ENCODE results near the gene LPCAT3.
"Not testable (repeated sequence)": the region's sequence is repeated elsewhere in the genome, so short reads cannot be mapped to it uniquely, and the experiment has no call there.

Gene LPCAT3

DNA sequence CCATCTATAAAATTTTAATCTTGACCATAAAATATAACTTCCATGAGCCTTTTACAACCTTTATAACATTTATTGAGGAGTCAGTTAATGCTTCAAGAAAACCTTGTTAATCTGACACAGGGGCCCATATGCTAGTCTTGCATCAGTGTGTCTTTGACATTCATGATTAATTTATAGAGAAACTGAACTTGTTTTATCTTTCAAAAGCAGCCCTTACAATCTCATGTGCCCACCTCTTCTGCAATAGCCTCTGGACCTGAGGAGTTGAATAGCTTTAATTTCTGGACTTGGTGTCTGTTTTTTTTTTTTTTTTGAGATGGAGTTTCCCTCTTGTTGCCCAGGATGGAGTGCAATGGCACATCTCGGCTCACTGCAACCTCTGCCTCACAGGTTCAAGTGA is 8.6 kb upstream of the LPCAT3 start:
- Mint-ChIP-seq H3K4me1 (ENCODE audit: low read depth in 2 of 2) (no peaks in the 10 kb centered on the region), H3K4me3 (no peak overlapping the region), H3K36me3 (ENCODE audit: insufficient read depth) (no peaks in the 10 kb centered on the region), H3K27me3 (no peaks in the 10 kb centered on the region), H3K9me3 (no peaks in the 10 kb centered on the region), H3K27ac (no peak overlapping the region)
- no peak for DNase-seq
- no peak for ATAC-seq (replicated peaks)

DNA sequence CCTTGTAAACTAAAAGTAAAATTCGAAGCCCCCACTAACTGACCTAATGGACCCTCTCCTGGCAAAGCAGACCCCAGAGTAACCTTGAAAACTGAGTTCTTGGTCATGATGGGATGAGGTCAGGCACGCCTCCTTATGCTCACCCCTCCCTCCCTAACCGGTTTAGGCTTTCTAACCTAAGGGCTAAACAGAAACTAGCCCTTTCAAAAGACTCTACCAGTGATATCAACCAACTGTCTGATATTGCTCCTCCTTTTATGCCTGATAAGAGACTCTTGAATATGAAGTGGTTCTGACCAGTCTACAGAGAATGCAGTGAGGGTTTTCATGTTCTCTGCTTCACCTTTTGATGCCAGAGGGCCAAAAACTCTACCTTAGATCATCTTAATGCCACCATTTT is 4.8 kb upstream of the LPCAT3 start:
- Mint-ChIP-seq H3K27ac (no peak overlapping the region), H3K4me3 (no peak overlapping the region), H3K9me3 (no peaks in the 10 kb centered on the region), H3K27me3 (no peaks in the 10 kb centered on the region), H3K4me1 (ENCODE audit: low read depth in 2 of 2) (no peaks in the 10 kb centered on the region), H3K36me3 (ENCODE audit: insufficient read depth) (peaks cover 5% of the 10 kb centered on the region)
- DNase-seq (no peak), ATAC-seq (replicated peaks) (no peak)

DNA sequence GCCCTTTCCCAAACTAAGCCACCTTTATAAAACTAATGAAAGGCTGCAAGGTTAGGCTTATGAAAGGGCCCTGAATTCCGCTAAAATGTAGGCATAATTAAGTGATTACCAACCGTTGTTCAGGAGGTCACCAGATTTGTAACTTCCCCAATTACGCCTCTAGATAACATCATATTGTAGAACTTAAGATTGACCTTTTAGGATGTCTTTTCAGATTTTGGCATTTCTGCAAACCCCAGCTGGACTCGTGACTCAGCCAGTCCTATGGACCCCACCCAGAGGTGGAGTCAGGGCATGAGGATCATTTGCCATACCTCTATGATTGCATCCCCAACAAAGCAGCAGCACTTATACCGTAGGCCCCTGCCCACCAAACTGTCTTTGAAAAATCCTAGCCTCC is 3.7 kb upstream of the LPCAT3 start:
- ATAC-seq (replicated peaks) (no peak), DNase-seq (no peak)
- H3K9me3 Mint-ChIP-seq = no peaks in the 10 kb centered on the region
- no peak overlapping the region for H3K4me3 Mint-ChIP-seq
- H3K27me3 Mint-ChIP-seq = no peaks in the 10 kb centered on the region
- peaks cover 8% of the 10 kb centered on the region for H3K36me3 Mint-ChIP-seq (ENCODE audit: insufficient read depth)
- H3K4me1 Mint-ChIP-seq (ENCODE audit: low read depth in 2 of 2) = peaks cover 7 to 10% of the 10 kb centered on the region in 2 donors
- H3K27ac Mint-ChIP-seq = no peak overlapping the region

- DNase-seq = no peak
- H3K27me3 Mint-ChIP-seq = no peaks in the 10 kb centered on the region
- peaks cover 10 to 22% of the 10 kb centered on the region in 2 donors for H3K4me1 Mint-ChIP-seq (ENCODE audit: low read depth in 2 of 2)
- peak overlapping the region; percentile 77 to 84 for H3K27ac Mint-ChIP-seq
- no peaks in the 10 kb centered on the region for H3K9me3 Mint-ChIP-seq
- H3K4me3 Mint-ChIP-seq = peak overlapping the region; percentile 85 to 89
- H3K36me3 Mint-ChIP-seq (ENCODE audit: insufficient read depth) = peaks cover 15% of the 10 kb centered on the region
- ATAC-seq (replicated peaks) = no peak
These were observed 830 bp upstream of the LPCAT3 start for GRCh38 chr12:7019043-7019569.

DNA sequence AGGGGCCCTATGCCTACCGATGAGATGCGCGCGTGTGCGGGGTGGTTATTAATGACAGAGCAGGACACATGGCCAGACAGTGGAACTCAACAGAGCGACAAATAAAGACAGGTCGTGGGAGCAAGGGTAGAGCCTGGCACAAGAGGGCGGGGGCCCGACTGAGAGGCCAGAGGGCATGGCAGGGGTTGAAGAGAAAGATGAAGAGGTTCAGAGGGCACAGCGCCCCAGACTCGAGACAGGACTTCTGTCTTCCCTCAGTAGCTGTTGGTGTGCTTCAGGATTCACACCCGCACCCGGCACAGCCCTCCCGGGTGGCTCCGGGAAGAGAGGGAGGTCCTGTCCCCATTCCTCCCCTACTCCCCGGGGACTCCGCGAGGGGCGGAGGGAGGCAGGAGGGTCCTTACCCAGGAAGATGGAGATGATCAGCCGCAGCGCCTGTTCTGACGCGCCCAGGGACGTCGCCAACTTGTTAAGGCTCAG is 366 bp downstream of the LPCAT3 start:
- H3K27me3 Mint-ChIP-seq = no peaks in the 10 kb centered on the region
- H3K4me1 Mint-ChIP-seq (ENCODE audit: low read depth in 2 of 2) = peaks cover 13 to 34% of the 10 kb centered on the region in 2 donors
- H3K27ac Mint-ChIP-seq = peak overlapping the region; percentile 77 to 84
- H3K36me3 Mint-ChIP-seq (ENCODE audit: insufficient read depth) = peaks cover 17% of the 10 kb centered on the region
- ATAC-seq (replicated peaks) = peak; percentile 3
- no peaks in the 10 kb centered on the region for H3K9me3 Mint-ChIP-seq
- DNase-seq = peak in 1 of 3 experiments; percentile 18
- H3K4me3 Mint-ChIP-seq = peak overlapping the region; percentile 85 to 89

DNA sequence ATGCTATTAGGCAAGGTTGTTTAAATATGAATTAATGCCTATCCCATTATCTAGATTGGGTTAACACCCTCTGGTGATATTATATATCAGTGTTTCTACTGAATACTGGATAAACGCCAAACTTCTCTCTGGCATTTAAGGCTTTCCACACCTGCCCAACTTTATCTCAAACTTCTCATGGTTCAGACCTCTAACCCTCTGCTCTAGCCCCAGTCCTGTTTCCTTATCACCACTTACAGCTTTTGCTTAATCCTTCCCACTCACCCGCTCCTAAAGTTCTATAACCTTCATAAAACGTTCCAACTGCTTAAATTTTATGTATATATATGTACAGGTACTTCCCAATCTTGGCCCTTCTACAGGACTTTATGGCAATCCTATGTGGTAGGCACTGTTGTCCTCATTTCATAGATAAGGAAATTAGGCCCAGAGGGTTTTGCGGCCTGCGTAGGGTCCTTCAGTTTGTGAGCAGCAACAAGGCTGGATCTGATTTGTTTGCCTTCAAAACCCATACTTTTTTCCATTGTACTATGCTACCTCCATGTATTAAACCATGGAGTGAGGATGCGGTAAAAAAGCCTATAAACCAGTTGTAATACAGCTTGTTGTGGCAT is 1.2 kb downstream of the LPCAT3 start:
- peaks cover 14 to 35% of the 10 kb centered on the region in 2 donors for H3K4me1 Mint-ChIP-seq (ENCODE audit: low read depth in 2 of 2)
- no peaks in the 10 kb centered on the region for H3K27me3 Mint-ChIP-seq
- H3K36me3 Mint-ChIP-seq (ENCODE audit: insufficient read depth) = peaks cover 19% of the 10 kb centered on the region
- ATAC-seq (replicated peaks) (no peak), DNase-seq (no peak)
- H3K4me3 Mint-ChIP-seq = peak overlapping the region; percentile 85 to 89
- no peaks in the 10 kb centered on the region for H3K9me3 Mint-ChIP-seq
- H3K27ac Mint-ChIP-seq = peak overlapping the region in 1 of 2 donors; percentile 84

DNA sequence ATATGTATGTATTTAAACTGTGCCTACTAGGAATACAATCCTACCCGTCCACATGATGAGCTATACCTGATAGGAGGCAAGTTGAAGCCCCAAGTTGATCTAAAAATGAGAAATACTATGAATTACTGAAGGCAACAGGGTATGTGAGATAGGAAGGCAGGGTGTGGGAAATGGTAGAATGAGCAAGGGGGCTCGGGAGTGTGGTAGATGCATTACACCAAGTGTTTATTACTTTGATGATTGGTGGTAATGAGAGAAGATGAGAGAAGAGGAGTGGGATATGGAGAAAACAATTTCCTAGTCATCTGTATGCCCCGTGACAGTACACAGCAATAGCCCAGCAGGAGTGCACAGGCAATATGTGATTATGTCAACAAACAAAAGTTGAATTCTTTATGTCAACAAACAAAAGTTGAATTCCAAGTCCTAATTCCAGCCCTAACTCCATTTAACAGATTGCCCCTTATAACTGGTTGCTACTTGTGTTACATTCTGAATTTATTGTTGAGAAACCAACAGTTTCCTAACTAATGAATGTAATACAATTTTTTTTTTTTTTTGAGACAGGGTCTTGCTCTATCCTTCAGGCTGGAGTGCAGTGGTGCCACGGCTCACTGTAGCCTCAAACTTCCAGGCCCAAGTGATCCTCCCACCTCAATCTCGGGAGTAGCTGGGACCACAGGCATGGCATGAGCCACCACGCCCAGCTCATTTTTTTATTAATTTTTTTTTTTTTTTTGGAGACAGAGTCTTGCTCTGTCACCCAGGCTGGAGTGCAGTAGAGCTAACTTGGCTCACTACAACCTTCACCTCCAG is 2.5 kb downstream of the LPCAT3 start:
- DNase-seq (no peak), ATAC-seq (replicated peaks) (no peak)
- Mint-ChIP-seq H3K27me3 (no peaks in the 10 kb centered on the region), H3K27ac (no peak overlapping the region), H3K4me1 (ENCODE audit: low read depth in 2 of 2) (peaks cover 14 to 35% of the 10 kb centered on the region in 2 donors), H3K4me3 (no peak overlapping the region), H3K9me3 (no peaks in the 10 kb centered on the region), H3K36me3 (ENCODE audit: insufficient read depth) (peaks cover 19% of the 10 kb centered on the region)

DNA sequence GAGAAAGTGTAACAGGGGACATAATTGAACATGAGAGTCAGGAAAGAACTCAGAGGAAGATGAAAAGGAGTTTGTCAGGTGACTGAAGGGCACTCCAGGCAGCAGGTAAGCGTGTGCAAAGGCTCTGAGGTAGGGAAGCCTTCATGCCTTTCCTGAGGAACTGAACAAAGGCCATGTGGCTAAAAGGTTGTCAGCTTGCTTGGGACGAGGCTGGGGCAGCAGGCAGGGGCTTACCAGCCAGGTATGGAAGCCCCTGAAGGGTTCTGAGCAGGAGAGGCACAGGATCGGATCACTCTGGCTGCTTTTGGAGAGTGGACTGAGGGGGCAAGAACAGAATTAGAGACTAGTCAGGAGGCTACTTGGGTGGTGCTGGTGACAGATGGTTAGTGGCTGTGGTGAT is 5.2 kb downstream of the LPCAT3 start:
- no peak for ATAC-seq (replicated peaks)
- no peaks in the 10 kb centered on the region for H3K9me3 Mint-ChIP-seq
- no peak for DNase-seq
- peak overlapping the region in 1 of 2 donors; percentile 62 for H3K27ac Mint-ChIP-seq
- peaks cover 14 to 48% of the 10 kb centered on the region in 2 donors for H3K4me1 Mint-ChIP-seq (ENCODE audit: low read depth in 2 of 2)
- peaks cover 25% of the 10 kb centered on the region for H3K36me3 Mint-ChIP-seq (ENCODE audit: insufficient read depth)
- no peaks in the 10 kb centered on the region for H3K27me3 Mint-ChIP-seq
- no peak overlapping the region for H3K4me3 Mint-ChIP-seq

- H3K9me3 Mint-ChIP-seq = no peaks in the 10 kb centered on the region
- no peak for ATAC-seq (replicated peaks)
- H3K4me3 Mint-ChIP-seq = no peak overlapping the region
- no peak overlapping the region for H3K27ac Mint-ChIP-seq
- H3K4me1 Mint-ChIP-seq (ENCODE audit: low read depth in 2 of 2) = peaks cover 8 to 43% of the 10 kb centered on the region in 2 donors
- H3K27me3 Mint-ChIP-seq = no peaks in the 10 kb centered on the region
- peaks cover 27% of the 10 kb centered on the region for H3K36me3 Mint-ChIP-seq (ENCODE audit: insufficient read depth)
- DNase-seq = no peak
These were observed 6.2 kb downstream of the LPCAT3 start for GRCh38 chr12:7012024-7012607.

GRCh38 chr12:7011398-7011797 is 6.9 kb downstream of the LPCAT3 start:
- H3K4me1 Mint-ChIP-seq (ENCODE audit: low read depth in 2 of 2) = peaks cover 6 to 37% of the 10 kb centered on the region in 2 donors
- peaks cover 27% of the 10 kb centered on the region for H3K36me3 Mint-ChIP-seq (ENCODE audit: insufficient read depth)
- not testable (repeated sequence) for H3K27me3 Mint-ChIP-seq; DNase-seq; ATAC-seq (replicated peaks); H3K27ac Mint-ChIP-seq; H3K9me3 Mint-ChIP-seq; H3K4me3 Mint-ChIP-seq

GRCh38 chr12:7009512-7009911 is 8.8 kb downstream of the LPCAT3 start:
- Mint-ChIP-seq H3K27me3 (no peaks in the 10 kb centered on the region), H3K4me1 (ENCODE audit: low read depth in 2 of 2) (peaks cover 4 to 40% of the 10 kb centered on the region in 2 donors), H3K4me3 (no peak overlapping the region), H3K9me3 (no peaks in the 10 kb centered on the region), H3K27ac (no peak overlapping the region), H3K36me3 (ENCODE audit: insufficient read depth) (peaks cover 24% of the 10 kb centered on the region)
- DNase-seq (no peak), ATAC-seq (replicated peaks) (no peak)

GRCh38 chr12:7008864-7009263 is 9.4 kb downstream of the LPCAT3 start:
- Mint-ChIP-seq H3K36me3 (ENCODE audit: insufficient read depth) (peaks cover 20% of the 10 kb centered on the region), H3K27me3 (no peaks in the 10 kb centered on the region), H3K4me1 (ENCODE audit: low read depth in 2 of 2) (peaks cover 4 to 37% of the 10 kb centered on the region in 2 donors), H3K27ac (no peak overlapping the region), H3K9me3 (no peaks in the 10 kb centered on the region), H3K4me3 (no peak overlapping the region)
- no peak for DNase-seq
- ATAC-seq (replicated peaks) = no peak

GRCh38 chr12:7006639-7007038 is 11.6 kb downstream of the LPCAT3 start:
- H3K4me3 Mint-ChIP-seq = no peak overlapping the region
- ATAC-seq (replicated peaks) (no peak), DNase-seq (no peak)
- no peaks in the 10 kb centered on the region for H3K9me3 Mint-ChIP-seq
- H3K27me3 Mint-ChIP-seq = no peaks in the 10 kb centered on the region
- peaks cover 19% of the 10 kb centered on the region for H3K36me3 Mint-ChIP-seq (ENCODE audit: insufficient read depth)
- H3K4me1 Mint-ChIP-seq (ENCODE audit: low read depth in 2 of 2) = peaks cover 3 to 27% of the 10 kb centered on the region in 2 donors
- no peak overlapping the region for H3K27ac Mint-ChIP-seq

All from effector memory CD8-positive, alpha-beta T cell (primary cell).